GM23338 (cell line): ENCODE results near the gene ESR1. TPM values are rescaled to one million over a fixed set of nuclear protein-coding genes. Genes with fewer than 3 reads are reported as not detected.

ENCODE experiments used
- ATAC-seq: fragments of 200-7000 bp; cut with Tn5 transposase; 3 replicates; pipeline ENCODE4 v1.9.1; 2020
- DNase-seq: peaks from one replicate; pipeline ENCODE4 v3.0.0-alpha.2; 2015; ENCODE audit warnings: low spot score
- H2AFZ ChIP-seq: fragments of 200-600 bp; sonication (generic); 2 replicates; pipeline ENCODE4 v1.8.0; 2016; ENCODE audit warnings: antibody characterized with exemption, mild to moderate bottlenecking, moderate library complexity
- H3F3A ChIP-seq: fragments of 200-600 bp; sonication (generic); replicated peaks from 2 replicates; pipeline ENCODE4 v1.8.0; 2017; ENCODE audit warnings: antibody characterized with exemption, mixed run types, low read depth
- H3K27ac ChIP-seq: fragments of 200-600 bp; sonication (generic); 2 replicates; pipeline ENCODE4 v1.6.1; 2016; ENCODE audit warnings: low read depth
- H3K27me3 ChIP-seq: fragments of 200-600 bp; sonication (generic); 2 replicates; pipeline ENCODE4 v1.8.0; 2016; ENCODE audit warnings: mild to moderate bottlenecking, mixed run types, moderate library complexity; ENCODE audit not compliant: insufficient read depth
- H3K36me3 ChIP-seq: fragments of 200-600 bp; sonication (generic); 2 replicates; pipeline ENCODE4 v1.8.0; 2016; ENCODE audit warnings: mild to moderate bottlenecking; ENCODE audit not compliant: insufficient read depth
- H3K4me1 ChIP-seq: fragments of 200-600 bp; sonication (generic); 2 replicates; pipeline ENCODE4 v1.8.0; 2016; ENCODE audit warnings: mild to moderate bottlenecking, moderate library complexity; ENCODE audit not compliant: insufficient read depth
- H3K4me2 ChIP-seq: fragments of 200-600 bp; sonication (generic); 2 replicates; pipeline ENCODE4 v1.7.1; 2017; ENCODE audit warnings: mixed run types
- H3K4me3 ChIP-seq: fragments of 200-600 bp; sonication (generic); 2 replicates; pipeline ENCODE4 v1.6.1; 2016; ENCODE audit warnings: mixed run types
- H3K79me2 ChIP-seq: fragments of 200-600 bp; sonication (generic); replicated peaks from 2 replicates; pipeline ENCODE4 v1.8.0; 2017; ENCODE audit warnings: mild to moderate bottlenecking; ENCODE audit not compliant: insufficient read depth
- H3K9me2 ChIP-seq: fragments of 200-600 bp; sonication (generic); 2 replicates; pipeline ENCODE4 v1.8.0; 2017; ENCODE audit not compliant: insufficient read depth
- H4K20me1 ChIP-seq: fragments of 200-600 bp; sonication (generic); replicated peaks from 2 replicates; pipeline ENCODE4 v1.8.0; 2017; ENCODE audit warnings: mild to moderate bottlenecking; ENCODE audit not compliant: insufficient read depth
- H3K27ac Mint-ChIP-seq: 2 replicates; pipeline ENCODE4 v1.8.0; 2020; ENCODE audit warnings: inconsistent platforms, mild to moderate bottlenecking, moderate library complexity, mixed read lengths
- H3K27me3 Mint-ChIP-seq: 3 replicates; pipeline ENCODE4 v1.8.0; 2022; ENCODE audit warnings: low read depth, mild to moderate bottlenecking, moderate library complexity, mixed read lengths, inconsistent platforms; ENCODE audit not compliant: insufficient read depth, poor library complexity
- H3K36me3 Mint-ChIP-seq: 3 replicates; pipeline ENCODE4 v1.8.0; 2021; ENCODE audit warnings: low read depth, mild to moderate bottlenecking, inconsistent platforms, moderate library complexity, mixed read lengths
- H3K4me1 Mint-ChIP-seq: 3 replicates; pipeline ENCODE4 v1.8.0; 2020; ENCODE audit warnings: mild to moderate bottlenecking, inconsistent platforms, mixed read lengths
- H3K4me3 Mint-ChIP-seq: 3 replicates; pipeline ENCODE4 v1.8.0; 2021; ENCODE audit warnings: moderate library complexity, mild to moderate bottlenecking, inconsistent platforms, mixed read lengths
- H3K9me3 Mint-ChIP-seq: 3 replicates; pipeline ENCODE4 v1.8.0; 2020; ENCODE audit warnings: moderate library complexity, mild to moderate bottlenecking, inconsistent platforms, mixed read lengths
- CREB1 ChIP-seq: fragments of 250-450 bp; sonication (Bioruptor Pico); IDR thresholded peaks from 2 replicates; pipeline ENCODE4 v1.5.0; 2020; ENCODE audit warnings: low read depth, mild to moderate bottlenecking, moderate library complexity
- EZH2 ChIP-seq: fragments of 200-600 bp; sonication (generic); IDR thresholded peaks from one replicate; pipeline ENCODE4 v1.8.0; 2017; ENCODE audit warnings: antibody characterized with exemption, mild to moderate bottlenecking, low read depth; ENCODE audit not compliant: unreplicated experiment
- EZH2phosphoT487 ChIP-seq: fragments of 200-600 bp; sonication (generic); IDR thresholded peaks from one replicate; pipeline ENCODE4 v1.8.1; 2018; ENCODE audit warnings: antibody characterized with exemption; ENCODE audit not compliant: unreplicated experiment
- JUNB ChIP-seq: IDR thresholded peaks from one replicate; pipeline ENCODE4 v1.6.1; 2016; ENCODE audit warnings: antibody characterized with exemption; ENCODE audit not compliant: unreplicated experiment
- NANOG ChIP-seq: IDR thresholded peaks from 2 replicates; pipeline ENCODE4 v1.6.1; 2016; ENCODE audit warnings: antibody characterized with exemption, borderline replicate concordance
- POLR2AphosphoS5 ChIP-seq: IDR thresholded peaks from 2 replicates; pipeline ENCODE4 v1.6.1; 2016; ENCODE audit warnings: antibody characterized with exemption, low read depth
- STAT1 ChIP-seq: IDR thresholded peaks from one replicate; pipeline ENCODE4 v1.6.1; 2016; ENCODE audit warnings: antibody characterized with exemption; ENCODE audit not compliant: unreplicated experiment
- ZNF114 ChIP-seq: fragments of 250-450 bp; sonication (Bioruptor Pico); IDR thresholded peaks from 2 replicates; pipeline ENCODE4 v1.5.0; 2020; ENCODE audit warnings: mild to moderate bottlenecking, moderate library complexity
- ZNF331 ChIP-seq: fragments of 250-450 bp; sonication (Bioruptor Pico); IDR thresholded peaks from 2 replicates; pipeline ENCODE4 v1.5.0; 2020; ENCODE audit warnings: low read depth, mild to moderate bottlenecking, moderate library complexity
- polyA plus RNA-seq: library from polyadenylated mRNA; unstranded; fragments of >200 nt; fragmentation: Nextera tagmentation; extraction: Ambion mirVana; gene quantifications from 2 replicates; pipeline ENCODE4 v1.2.1, GENCODE V29; 2016
- total RNA-seq: library from RNA; depleted of rRNA; stranded (reverse); fragments of >200 nt; shearing (Covaris generic); gene quantifications from 2 replicates; pipeline ENCODE4 v1.2.3, GENCODE V29; 2014
- TF ChIP-seq, protein P1 (sequence below): IDR thresholded peaks from 2 replicates; pipeline ENCODE4 v1.6.1; 2016; ENCODE audit warnings: antibody characterized with exemption
- TF ChIP-seq, protein P2 (sequence below), 2 experiments: fragments of 200-600 bp in 1 of 2; sonication (generic) in 1 of 2; conservative IDR thresholded peaks; 2 replicates each; pipeline versions ENCODE4 v1.5.1 to v1.6.1; 2016 to 2017; ENCODE audit warnings: antibody characterized with exemption in 2 of 2, low read depth in 2 of 2, mild to moderate bottlenecking in 2 of 2, moderate library complexity in 1 of 2
- TF ChIP-seq, protein P3 (sequence below): IDR thresholded peaks from one replicate; pipeline ENCODE4 v1.6.1; 2018; ENCODE audit warnings: antibody characterized with exemption; ENCODE audit not compliant: unreplicated experiment

Gene ESR1
- total and polyA plus RNA-seq, 2 experiments from 2014 or later, result 0.94 TPM; not detected in 1

DNA sequence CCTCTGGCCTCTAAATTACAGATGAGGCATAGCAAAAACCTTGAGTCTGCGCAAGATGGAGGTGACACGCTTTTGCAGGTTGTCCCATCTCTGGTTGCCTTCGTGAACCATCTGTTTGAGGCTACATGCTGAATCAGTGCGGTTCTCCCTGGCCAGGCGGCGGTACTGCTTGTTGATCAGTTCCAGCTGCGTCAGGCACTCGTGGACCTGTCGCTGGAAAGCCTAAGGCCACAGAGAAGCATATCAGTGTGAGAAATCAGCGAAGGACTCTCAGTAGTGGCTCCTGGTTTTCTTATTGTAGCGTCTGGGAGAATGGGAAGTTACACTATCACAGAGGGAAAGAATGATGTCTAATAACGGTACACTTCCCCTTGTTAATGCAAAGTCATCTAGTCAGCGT, 344.4 kb downstream of the ESR1 start (continued):
- TF ChIP-seq, protein P1, sequence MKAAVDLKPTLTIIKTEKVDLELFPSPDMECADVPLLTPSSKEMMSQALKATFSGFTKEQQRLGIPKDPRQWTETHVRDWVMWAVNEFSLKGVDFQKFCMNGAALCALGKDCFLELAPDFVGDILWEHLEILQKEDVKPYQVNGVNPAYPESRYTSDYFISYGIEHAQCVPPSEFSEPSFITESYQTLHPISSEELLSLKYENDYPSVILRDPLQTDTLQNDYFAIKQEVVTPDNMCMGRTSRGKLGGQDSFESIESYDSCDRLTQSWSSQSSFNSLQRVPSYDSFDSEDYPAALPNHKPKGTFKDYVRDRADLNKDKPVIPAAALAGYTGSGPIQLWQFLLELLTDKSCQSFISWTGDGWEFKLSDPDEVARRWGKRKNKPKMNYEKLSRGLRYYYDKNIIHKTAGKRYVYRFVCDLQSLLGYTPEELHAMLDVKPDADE, result no peak
- TF ChIP-seq JUNB (no peak), NANOG (no peak), EZH2 (no peak), ZNF331 (CRISPR knock-in tag) (no peak), EZH2phosphoT487 (no peak), STAT1 (no peak), CREB1 (CRISPR knock-in tag) (no peak), POLR2AphosphoS5 (no peak), ZNF114 (CRISPR knock-in tag) (no peak)
- TF ChIP-seq, protein P2, sequence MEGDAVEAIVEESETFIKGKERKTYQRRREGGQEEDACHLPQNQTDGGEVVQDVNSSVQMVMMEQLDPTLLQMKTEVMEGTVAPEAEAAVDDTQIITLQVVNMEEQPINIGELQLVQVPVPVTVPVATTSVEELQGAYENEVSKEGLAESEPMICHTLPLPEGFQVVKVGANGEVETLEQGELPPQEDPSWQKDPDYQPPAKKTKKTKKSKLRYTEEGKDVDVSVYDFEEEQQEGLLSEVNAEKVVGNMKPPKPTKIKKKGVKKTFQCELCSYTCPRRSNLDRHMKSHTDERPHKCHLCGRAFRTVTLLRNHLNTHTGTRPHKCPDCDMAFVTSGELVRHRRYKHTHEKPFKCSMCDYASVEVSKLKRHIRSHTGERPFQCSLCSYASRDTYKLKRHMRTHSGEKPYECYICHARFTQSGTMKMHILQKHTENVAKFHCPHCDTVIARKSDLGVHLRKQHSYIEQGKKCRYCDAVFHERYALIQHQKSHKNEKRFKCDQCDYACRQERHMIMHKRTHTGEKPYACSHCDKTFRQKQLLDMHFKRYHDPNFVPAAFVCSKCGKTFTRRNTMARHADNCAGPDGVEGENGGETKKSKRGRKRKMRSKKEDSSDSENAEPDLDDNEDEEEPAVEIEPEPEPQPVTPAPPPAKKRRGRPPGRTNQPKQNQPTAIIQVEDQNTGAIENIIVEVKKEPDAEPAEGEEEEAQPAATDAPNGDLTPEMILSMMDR (conservative IDR thresholded peaks at IDR 0.05; ENCODE audit: low read depth in 2 of 2), result no peak

DNA sequence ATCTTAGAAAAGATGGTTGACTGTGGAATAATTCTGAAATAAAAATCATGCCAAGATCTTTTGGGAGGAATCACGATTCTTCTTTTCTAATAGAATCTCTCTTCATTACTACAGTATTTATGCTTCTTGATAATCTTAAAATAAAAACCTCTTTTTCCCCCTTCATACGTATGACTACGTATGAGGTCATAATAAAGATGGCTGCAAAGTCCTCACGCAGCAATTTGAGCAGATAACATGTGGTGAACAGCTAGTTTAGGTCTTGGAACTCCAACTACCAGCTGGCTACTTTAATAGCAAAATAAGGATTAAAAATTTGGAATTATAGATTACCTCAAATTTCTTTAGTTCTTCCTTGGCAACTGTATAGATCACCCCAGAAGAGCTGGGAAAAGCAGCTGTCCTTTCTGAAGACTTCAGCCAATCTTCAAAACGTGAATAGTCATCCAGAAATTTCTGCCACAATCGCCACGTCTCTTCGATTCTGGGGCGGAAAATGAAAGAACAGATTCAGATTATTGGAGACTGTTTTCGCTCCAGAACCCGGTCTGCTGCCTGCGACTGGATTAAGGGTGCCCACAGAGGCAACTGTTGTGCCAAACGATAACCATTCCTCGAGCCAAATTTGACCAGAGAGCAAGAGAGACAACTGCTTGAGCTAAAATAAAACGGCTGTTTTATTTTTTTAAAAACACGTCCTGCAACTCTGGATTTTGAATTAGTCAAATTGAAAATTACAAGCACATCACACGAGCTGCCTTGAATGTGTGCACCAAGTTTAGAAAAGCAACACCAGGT, 347.3 kb downstream of the ESR1 start:
- ATAC-seq, result no peak
- H3K36me3 Mint-ChIP-seq, result no peaks in the 10 kb centered on the region
- H3K27me3 ChIP-seq, result no peaks in the 10 kb centered on the region
- no peaks in the 10 kb centered on the region for H3K9me2 ChIP-seq
- H3K4me2 ChIP-seq, result no peak overlapping the region
- no peaks in the 10 kb centered on the region for H3K36me3 ChIP-seq
- no peaks in the 10 kb centered on the region for H3K4me1 ChIP-seq
- no peaks in the 10 kb centered on the region for H3K9me3 Mint-ChIP-seq
- H3K79me2 ChIP-seq, result no peaks in the 10 kb centered on the region
- H2AFZ ChIP-seq, result no peak overlapping the region
- no peaks in the 10 kb centered on the region for H4K20me1 ChIP-seq
- DNase-seq, result no peak
- H3K4me3 Mint-ChIP-seq, result no peak overlapping the region
- no peak overlapping the region for H3K4me3 ChIP-seq
- H3K27ac ChIP-seq, result no peak overlapping the region
- no peaks in the 10 kb centered on the region for H3F3A ChIP-seq
- H3K27me3 Mint-ChIP-seq, result no peaks in the 10 kb centered on the region
- no peaks in the 10 kb centered on the region for H3K4me1 Mint-ChIP-seq
- no peak overlapping the region for H3K27ac Mint-ChIP-seq
- TF ChIP-seq, protein P3, sequence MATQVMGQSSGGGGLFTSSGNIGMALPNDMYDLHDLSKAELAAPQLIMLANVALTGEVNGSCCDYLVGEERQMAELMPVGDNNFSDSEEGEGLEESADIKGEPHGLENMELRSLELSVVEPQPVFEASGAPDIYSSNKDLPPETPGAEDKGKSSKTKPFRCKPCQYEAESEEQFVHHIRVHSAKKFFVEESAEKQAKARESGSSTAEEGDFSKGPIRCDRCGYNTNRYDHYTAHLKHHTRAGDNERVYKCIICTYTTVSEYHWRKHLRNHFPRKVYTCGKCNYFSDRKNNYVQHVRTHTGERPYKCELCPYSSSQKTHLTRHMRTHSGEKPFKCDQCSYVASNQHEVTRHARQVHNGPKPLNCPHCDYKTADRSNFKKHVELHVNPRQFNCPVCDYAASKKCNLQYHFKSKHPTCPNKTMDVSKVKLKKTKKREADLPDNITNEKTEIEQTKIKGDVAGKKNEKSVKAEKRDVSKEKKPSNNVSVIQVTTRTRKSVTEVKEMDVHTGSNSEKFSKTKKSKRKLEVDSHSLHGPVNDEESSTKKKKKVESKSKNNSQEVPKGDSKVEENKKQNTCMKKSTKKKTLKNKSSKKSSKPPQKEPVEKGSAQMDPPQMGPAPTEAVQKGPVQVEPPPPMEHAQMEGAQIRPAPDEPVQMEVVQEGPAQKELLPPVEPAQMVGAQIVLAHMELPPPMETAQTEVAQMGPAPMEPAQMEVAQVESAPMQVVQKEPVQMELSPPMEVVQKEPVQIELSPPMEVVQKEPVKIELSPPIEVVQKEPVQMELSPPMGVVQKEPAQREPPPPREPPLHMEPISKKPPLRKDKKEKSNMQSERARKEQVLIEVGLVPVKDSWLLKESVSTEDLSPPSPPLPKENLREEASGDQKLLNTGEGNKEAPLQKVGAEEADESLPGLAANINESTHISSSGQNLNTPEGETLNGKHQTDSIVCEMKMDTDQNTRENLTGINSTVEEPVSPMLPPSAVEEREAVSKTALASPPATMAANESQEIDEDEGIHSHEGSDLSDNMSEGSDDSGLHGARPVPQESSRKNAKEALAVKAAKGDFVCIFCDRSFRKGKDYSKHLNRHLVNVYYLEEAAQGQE, result no peak
- no peak for TF ChIP-seq NANOG
- TF ChIP-seq EZH2phosphoT487, result no peak
- TF ChIP-seq CREB1 (CRISPR knock-in tag), result no peak
- TF ChIP-seq ZNF331 (CRISPR knock-in tag), result no peak
